Measurements from ENCODE around the gene RAPGEF5.

RAPGEF5 gene

GRCh38 chr7:22152690-22153089 lies 204.3 kb downstream of the RAPGEF5 start:
- DNase-seq (ENCODE audit: low spot score): no peak

- DNase-seq (ENCODE audit: low spot score): no peak
Observed at GRCh38 chr7:22151901-22152300, 205.1 kb downstream of the RAPGEF5 start.

- no peak for DNase-seq (ENCODE audit: low spot score)
Observed at GRCh38 chr7:22150221-22150620, 206.7 kb downstream of the RAPGEF5 start.

GRCh38 chr7:22147868-22148267 lies 209.1 kb downstream of the RAPGEF5 start:
- DNase-seq (ENCODE audit: low spot score): no peak

GRCh38 chr7:22146961-22147512 lies 209.9 kb downstream of the RAPGEF5 start:
- no peak for DNase-seq (ENCODE audit: low spot score)

GRCh38 chr7:22144950-22145349 lies 212.0 kb downstream of the RAPGEF5 start:
- DNase-seq (ENCODE audit: low spot score): no peak

GRCh38 chr7:22143491-22143890 lies 213.5 kb downstream of the RAPGEF5 start:
- DNase-seq (ENCODE audit: low spot score): no peak

- DNase-seq (ENCODE audit: low spot score): no peak
Observed at GRCh38 chr7:22142572-22142971, 214.4 kb downstream of the RAPGEF5 start.

GRCh38 chr7:22141355-22141754 lies 215.6 kb downstream of the RAPGEF5 start:
- DNase-seq (ENCODE audit: low spot score): no peak

GRCh38 chr7:22140578-22140977 lies 216.4 kb downstream of the RAPGEF5 start:
- no peak for DNase-seq (ENCODE audit: low spot score)

GRCh38 chr7:22138886-22139285 lies 218.1 kb downstream of the RAPGEF5 start:
- no peak for DNase-seq (ENCODE audit: low spot score)

- DNase-seq (ENCODE audit: low spot score): no peak
Observed at GRCh38 chr7:22138106-22138505, 218.8 kb downstream of the RAPGEF5 start.

GRCh38 chr7:22137466-22137865 lies 219.5 kb downstream of the RAPGEF5 start:
- no peak for DNase-seq (ENCODE audit: low spot score)

GRCh38 chr7:22137026-22137425 lies 219.9 kb downstream of the RAPGEF5 start:
- DNase-seq (ENCODE audit: low spot score): no peak

- no peak for DNase-seq (ENCODE audit: low spot score)
Observed at GRCh38 chr7:22129819-22130580, 227.0 kb downstream of the RAPGEF5 start.

GRCh38 chr7:22129166-22129565 lies 227.8 kb downstream of the RAPGEF5 start:
- DNase-seq (ENCODE audit: low spot score): no peak

- no peak for DNase-seq (ENCODE audit: low spot score)
Observed at GRCh38 chr7:22128528-22128920, 228.4 kb downstream of the RAPGEF5 start.

GRCh38 chr7:22127835-22128527 lies 229.0 kb downstream of the RAPGEF5 start:
- no peak for DNase-seq (ENCODE audit: low spot score)

- no peak for DNase-seq (ENCODE audit: low spot score)
Observed at GRCh38 chr7:22125436-22125835, 231.5 kb downstream of the RAPGEF5 start.

GRCh38 chr7:22124941-22125340 lies 232.0 kb downstream of the RAPGEF5 start:
- no peak for DNase-seq (ENCODE audit: low spot score)

GRCh38 chr7:22123139-22123538 lies 233.8 kb downstream of the RAPGEF5 start:
- no peak for DNase-seq (ENCODE audit: low spot score)

GRCh38 chr7:22121702-22122474 lies 235.1 kb downstream of the RAPGEF5 start:
- no peak for DNase-seq (ENCODE audit: low spot score)

Measured in cerebellar cortex (tissue), 1 donor.